Stimulated activated CD4-positive, alpha-beta T cell treated with anti-CD3 and anti-CD28 coated beads, Interleukin-2, amount 100 ng/mL, for 48 hours (primary cell): ENCODE results near the gene ARF3.
A peak's percentile ranks its signal among the peaks of the same experiment; 100 is the strongest.

Experiments used
- DNase-seq, 2 donors: peaks; one replicate each; pipeline ENCODE4 v3.0.0-alpha.2; 2020

Gene ARF3

DNA sequence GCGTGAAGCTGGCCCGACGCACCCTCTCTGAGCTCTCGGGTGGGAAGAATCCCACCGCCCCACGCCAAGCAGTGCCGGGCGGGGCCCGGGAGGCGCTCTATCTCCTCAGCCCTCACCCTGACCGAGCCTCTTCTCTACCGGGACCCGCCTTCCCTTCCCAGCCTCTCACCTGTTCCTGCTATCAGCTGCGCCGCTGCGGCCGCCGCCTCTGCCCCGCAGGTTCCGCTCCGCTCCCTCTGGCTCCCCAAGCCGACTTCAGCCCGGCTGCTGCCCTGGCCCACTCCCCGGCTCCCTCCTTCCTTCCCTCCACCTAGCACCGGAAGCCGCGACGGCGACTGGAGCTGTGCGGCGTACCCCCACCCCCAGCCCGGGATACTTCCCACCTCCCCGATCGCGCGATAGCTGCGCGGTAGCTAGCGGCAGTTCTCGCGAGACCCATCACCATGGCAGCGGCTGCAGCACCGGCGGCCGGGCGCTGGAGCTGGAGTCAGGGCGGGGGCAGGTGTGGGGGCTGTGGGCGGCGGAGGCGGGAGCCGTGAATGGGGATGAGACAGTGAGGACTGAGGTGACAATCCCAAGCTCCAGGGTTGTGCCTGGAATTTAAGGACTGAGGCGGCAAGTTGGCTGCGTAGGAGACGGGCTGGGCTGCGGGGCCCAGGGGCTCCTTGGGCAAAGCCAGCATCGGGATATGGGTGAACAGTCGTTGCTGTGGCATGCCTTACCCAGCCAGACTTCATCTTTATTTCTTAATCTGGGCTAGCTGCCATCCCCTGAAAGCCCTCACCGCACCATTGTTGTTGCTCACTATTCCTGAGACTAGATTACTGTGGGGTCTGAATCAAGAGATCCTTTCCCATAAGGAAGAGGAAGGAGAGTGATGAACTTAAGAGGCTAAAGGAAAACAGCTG is at the start of gene ARF3:
TSS of gene ARF3 (minus strand) at position 347 of the 908 bp plus-strand sequence. CDS start 16,392 bp downstream, outside the sequence.
- DNase-seq: peak; percentile 88 to 92

DNA sequence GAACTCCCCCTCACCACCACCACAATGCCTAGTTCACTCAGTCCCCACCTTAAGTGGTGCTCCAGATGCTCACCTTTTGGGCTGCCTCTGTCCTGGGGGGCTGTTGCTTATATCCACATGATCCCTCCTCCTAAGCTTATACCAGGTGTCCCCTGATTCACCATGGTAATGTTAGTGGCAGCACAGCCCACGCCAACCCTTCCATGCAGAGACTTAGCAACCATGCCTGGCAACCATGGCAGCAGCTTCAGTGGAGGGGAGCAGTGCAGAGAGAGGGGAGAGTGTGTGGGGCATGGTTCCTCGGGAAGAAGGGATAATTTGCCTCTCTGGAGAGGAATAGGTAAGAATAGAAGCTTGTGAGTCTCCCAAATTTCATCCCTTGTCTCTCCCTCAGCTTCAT is 43.1 kb upstream of the ARF3 start:
- DNase-seq: no peak

DNA sequence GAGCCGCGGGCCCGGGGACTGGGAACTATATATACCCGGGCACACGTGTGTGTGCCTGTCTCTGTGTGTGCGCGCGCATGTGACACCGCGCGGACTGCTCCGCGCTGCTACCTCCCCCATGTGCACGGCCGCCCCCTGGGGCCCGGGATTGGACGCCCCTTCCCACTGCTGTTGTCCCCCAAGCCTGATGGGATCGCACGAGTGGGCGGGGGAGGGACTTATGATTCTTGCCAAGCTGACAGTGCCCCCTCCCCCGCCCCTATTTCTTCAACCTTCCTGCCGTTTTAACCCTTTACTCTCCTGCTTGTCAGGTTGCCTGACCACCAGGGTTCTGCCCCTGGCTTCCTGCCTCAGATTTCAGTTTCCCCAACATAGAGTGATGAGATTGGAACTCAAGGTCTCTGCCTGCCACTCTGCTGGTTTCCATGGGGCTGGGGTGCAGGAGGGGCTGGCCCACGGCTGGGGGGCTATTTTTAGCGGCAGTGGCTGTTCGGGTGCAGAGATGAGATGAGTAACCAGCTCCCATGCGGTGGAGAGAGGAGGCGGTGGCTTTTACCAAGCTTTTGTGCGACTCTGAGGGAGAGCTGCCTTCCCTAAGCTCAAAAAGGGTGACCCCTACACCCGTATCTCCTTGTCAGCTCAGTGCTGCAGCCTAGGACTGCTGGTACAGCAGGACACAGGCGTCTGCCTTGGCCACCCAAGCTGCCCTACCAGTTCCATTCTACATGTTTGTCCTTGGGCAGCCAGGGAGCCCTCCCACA is 42.3 kb upstream of the ARF3 start, which contains the start of gene DDN:
TSS of gene DDN (minus strand) at position 5 of the 761 bp plus-strand sequence. CDS start 88 bp downstream, outside the sequence.
- peak in 1 of 2 donors; percentile 17 for DNase-seq

DNA sequence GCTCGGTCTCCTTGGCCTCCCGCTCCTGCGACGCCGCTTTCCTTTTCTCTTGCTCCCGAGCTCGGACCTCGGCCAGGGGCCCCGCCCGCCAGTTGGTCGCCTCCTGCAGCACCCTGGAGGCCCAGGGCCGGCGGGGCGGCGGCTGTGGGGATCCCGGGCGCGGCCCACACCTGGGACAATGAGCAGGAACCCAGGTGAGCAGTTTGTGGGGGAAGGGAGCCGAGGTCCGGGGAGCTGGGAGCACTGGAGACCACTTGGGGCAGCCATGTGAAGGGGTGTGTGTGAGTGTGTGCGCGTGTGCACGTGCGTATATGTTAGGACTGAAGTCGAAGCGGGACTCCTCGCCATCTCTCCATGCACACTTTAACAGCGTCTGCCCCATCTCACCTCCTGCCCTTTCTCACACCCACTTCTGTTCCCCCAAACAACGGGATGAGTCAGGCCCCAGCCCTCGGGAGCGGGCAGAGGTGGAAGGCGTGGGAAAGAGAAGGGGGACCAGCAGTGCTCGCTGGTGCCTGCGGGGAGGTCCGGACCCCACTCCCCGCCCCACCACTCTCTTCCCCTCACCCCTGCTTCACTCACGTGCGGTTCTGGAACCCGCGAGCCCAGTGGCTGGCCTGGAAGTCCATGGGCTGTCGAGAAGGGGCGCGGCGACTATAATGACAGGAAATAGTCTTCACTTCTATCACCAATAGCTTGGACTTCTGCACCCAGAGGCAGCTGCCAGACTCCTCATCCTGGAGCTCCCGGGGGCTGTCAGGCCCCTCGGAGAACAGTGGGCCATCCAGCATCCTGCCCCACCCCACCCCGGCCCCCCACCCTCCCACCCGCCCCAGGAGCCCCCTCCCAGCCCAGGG is 41.4 kb upstream of the ARF3 start:
- DNase-seq: no peak

DNA sequence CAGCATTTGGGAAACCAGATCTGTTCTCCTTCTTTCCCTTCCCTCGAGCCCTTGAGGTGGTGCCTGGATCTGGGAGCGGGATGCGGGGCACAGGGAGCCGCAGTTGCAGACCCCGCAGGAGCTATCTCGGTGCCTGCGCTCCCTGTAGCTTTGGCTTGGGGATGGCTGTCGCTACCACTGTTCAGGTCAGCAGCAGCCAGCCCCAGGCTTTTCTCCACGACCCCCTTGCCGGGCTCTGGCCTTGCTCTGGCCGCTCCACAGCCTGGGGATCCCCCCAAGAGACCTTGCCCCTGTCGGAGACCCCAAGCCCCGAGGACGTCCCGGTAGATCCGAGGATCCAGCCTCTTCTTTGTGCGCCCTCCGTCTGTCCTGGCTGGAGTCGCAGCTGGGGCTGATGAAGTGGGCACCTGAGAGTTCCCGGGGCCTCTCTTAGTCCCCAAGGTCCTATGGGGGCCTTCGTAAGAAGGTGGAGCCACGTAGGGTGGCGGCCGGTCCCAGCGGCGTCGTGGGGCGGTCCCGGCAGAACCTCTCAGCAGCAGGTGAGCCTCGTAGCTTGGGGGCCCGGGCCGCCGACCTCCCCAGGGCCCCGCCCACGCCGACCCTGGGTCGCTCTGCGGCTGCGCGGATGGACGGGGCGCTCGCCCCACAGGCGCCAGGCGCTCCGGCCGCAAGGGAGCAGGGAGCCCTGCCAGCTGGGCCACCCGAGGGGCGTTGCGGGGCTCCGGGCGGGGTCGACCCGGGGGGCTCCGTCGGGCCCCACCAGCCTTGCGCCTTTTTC is 40.6 kb upstream of the ARF3 start:
- peak in 1 of 2 donors; percentile 19 for DNase-seq

DNA sequence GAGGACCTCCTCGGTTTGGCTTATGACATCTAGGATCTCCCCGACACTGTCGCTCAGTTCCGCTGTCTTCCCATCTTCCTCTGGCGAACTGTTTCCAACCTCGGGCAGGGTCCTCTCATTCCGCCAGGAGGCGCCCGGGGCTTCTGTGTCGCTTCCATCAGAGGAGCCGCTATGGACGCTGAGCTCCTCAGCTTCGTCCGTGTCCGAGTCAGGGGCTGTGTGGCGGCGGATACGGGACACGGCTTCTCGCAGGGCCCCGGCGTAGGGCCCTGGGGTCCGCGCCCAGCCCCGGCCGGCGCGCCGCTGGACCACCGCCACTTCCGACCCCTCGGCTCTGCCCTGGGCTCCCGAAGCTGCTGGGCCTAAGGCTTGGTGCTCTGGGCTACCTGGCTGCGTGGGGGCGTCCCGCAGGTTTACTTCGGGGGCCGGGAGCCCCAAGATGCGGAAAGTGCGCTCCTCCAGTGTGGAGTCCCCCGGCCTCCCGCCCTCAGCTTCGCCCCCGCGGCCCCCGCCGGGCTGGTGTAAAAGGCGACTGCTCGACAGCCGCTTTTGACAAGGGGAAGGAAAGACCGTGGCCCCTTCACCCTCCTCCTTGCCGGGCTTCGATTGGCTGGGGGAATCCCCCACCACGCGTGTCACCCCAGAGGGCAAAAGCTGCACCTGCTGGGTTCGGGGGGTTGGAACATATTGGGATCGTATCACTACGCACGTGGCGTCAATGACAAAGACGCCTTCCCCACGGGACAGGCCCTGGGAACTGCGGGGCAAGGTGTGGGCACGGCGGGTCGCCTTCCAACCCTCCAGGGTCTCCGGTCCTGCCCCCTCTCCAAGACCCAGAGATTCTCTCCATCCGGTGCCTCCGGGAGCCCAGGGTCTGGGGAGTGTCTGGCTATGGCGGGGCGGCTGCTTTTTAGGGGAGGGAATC is 39.8 kb upstream of the ARF3 start:
- peak in 1 of 2 donors; percentile 62 for DNase-seq

DNA sequence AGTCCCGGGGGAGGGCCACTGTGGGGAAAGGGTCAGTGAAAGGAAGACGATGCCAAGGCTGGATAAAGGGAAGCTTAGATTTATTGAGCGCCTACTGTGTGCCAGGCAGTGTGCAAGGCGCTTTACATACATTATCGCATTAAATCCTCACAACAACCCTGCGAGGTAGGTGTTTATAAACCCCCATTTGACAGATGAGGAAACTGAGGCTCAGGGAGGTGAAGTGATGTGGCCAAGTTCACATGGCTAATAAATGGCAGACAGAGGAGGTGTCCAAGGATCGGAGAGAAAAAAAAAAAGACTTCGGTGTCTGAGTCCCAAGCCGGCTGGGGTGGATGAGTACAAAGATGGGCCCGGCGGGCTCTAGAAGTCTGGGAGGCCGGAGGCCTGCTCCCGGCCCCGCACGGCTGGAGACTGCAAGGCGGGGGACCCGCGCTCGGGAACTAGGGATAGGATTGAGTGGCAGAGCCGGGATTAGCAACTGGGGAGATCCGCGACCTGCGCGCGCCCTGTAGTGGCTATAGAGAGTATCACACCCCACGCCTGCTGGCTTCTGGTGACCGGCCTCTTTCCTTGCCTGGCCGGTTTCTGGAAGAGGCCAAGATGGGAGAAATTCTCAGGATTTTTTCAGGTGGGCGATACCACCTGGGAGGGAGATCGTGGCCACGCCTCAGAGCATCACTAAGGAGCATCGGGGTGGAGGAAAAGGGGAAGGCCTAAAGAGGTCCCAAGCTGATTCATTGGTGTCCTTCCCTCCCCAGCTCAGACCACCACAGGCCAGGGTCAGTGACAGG is 38.0 kb upstream of the ARF3 start:
- DNase-seq: peak in 1 of 2 donors; percentile 51

DNA sequence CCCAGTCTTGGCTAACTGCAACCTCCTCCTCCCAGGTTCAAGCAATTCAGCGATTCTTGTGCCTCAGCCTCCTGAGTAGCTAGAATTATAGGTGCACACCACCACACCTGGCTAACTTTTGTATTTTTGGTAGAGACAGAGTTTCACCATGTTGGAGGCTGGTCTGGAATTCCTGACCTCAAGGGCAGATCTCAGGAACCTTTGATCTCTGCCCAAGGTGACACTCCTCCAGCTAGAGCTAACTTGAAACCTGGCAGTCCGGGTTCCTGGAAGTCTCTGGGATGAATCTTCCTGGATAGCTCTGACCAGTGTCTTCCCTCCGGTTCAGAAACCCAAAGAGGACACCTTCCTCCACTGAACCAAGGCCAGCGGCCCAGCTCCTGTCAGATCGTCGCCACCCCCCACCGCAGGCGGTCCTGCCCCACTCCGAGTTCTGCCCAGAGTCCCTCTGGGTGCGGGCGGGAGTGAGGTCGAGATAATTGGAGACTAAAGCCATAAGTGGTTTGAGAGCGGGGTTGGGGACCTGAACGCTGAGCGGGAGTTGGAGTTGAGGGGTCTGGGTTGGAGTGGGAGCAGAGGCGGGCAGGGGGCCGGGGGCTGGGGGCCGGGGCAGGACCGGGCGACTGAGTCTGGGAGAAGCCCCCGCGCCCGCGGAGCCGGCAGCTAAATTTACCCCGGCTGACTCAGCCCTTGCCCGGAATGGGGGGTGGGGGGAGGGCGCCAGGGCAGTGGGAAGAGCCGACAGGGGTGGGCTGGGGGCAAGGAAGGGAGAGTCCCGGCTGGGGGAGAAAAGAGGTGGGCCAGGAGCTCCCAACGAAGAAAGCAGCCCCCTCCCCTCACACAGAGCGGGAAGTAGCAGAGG is 37.2 kb upstream of the ARF3 start:
- no peak for DNase-seq

DNA sequence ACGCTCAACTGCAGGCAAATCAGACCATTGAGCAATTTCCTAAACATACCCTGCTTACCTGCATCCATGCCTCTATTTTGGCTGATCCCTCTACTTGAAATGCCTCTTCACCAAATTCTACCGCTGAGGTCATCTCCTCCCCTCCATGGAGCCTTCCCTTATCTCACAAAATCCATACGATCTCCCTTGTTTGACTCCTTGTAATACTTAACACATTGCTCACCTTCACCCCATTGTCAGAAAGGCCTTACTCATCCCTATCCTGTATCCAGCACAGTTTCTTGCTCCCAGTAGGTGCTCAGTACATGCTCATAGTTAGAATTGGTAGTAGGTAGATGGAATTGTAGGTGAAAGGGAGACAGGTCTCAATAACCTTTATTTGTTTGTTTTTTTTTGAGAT is 36.5 kb upstream of the ARF3 start:
- no peak for DNase-seq

DNA sequence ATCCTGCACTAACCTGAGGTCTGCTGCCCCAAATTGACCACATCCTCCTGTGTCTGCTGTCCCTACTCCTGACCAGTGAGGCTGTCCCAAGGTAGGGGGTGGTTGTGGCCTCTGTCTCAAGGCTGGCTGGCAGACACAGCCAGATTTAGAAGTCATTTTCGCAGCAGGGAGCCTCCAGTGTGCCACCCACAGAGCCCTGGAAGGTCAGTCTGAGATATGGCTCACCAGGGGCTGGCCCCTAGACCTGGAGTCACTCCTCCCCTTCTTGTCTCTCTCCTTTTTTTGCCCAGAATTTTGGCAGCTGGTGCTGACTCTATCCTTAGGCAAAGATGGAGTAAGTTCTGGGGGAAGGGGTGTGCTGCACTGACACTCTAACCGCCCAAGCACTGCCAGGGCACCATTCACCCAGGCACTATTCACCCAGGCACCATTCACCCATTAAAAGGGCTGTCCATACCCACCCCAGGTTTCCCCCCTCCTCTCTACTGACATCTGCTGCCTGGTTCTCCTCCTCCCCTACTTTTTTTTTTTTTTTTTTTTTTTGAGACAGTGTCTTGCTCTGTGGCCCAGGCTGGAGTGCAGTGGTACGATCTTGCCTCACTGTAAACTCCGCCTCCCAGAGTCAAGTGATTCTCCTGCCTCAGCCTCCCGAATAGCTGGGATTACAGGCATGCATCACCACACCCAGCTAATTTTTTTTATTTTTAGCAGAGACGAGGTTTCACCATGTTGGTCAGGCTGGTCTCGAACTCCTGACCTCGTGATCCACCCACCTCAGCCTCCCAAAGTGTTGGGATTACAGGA is 34.2 kb upstream of the ARF3 start:
- DNase-seq: no peak

DNA sequence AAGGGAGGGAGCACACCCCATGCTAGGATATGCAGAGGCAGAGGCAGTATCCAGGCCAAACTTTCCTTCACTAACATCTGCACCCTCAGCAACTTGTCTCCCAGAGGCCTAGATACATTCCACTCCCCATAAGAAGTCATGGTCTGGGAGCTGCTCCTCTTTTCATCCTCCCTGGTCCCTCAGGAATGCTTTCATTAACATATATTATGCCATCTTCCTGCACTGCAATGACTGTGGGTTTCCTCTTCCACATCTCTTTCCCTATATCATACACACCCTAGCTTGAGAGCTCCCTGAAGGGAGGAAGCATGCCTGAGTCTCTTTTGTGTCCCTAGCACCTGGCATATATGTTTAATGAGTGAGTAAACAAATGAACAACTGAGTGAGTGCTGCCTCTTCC is 33.3 kb upstream of the ARF3 start:
- DNase-seq: no peak

DNA sequence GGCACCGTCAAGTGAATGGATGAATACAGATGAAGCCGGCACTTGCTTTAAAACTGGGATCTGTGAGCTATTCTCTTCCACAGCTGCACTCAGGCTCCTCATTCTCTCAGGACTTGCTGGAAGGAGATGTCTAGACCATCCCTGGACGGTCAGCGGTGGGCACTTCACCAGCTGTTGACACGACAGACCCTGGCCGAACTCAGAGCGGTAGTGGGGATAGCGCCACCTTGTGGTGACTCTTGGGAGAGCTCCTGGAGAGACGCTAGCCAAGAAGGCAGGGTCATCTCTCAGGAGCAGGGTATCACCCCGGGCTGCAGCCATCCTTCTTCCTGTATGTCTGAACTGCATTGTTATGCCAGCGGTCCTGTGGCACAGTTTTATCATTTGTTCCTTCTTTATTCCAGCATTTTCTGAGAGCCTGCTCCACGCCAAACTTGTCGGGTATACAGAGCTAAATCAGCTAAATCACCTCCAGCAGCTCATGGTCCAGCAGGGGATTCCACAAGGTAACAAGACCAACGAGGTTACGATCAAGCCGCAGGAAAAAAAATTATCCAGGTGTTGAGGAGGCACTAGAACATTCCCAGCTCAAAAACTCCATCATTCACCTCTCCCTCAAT is 30.9 kb upstream of the ARF3 start:
- DNase-seq: peak; percentile 82 to 86

DNA sequence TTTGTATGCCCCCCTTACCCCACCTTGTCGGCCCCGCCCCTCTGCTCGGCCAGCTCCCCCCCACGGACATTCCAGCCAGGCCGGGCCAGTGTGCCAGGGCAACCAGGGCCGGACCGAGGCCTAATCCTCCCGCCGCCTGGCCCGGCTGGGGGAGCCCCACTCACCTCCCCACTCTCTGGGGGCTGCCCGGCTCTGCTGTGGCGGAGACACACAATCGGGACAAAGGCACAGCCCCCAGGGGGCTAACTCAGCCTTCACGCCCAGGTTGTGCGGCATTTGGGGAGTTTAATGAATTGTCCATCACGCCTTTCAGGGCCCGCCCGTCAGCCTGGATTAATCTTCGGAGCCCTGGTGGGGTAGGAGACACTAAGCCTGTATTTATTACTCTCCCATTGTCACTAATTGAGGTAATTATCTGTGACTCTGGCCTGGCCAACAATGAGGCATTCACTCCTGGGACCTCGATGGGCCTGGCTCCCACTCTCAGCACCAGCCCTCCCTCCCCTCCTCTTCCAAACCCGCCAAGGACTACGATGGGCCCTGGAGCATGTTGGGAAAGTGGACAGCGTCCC is 29.5 kb upstream of the ARF3 start:
- no peak for DNase-seq

DNA sequence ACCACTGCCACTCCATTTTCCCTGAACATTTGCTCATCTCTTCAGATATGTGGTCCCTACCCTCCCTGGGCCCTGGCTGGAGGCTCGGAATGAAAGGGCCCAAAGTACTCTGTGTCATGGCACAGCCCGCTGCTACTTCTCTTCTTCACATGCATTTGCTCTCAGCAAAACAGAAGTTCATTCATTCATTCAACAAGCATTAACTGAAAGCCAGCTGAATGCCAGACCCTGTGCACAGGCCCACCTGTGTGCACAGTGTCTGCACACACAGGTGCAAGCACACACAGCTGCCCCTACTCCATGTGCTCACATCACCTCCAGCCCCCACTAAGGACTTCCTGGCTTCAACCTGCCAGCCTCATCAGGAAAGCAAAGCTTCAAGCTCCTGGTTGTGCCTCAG is 28.6 kb upstream of the ARF3 start:
- DNase-seq: no peak

DNA sequence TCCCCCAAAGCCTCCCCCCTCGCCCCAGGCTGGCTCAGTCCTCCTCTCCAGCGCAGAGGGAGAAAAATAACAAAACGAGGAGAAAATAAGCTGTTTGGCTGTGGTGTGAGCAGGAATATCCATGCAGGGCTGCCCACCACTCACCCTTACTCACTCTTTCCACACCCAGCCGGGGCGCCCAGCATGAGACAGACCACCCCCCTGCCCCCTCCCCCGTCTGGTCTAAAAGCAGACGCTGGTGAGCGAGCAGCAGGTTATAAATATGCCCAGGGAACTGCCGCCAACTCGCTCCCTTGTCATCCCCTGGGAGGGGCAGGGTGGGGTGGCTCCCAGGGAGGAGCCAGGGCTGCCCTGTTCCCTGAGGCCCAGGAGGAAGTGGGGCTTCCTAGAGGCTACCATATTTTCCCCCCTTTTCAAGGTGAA is 28.2 kb upstream of the ARF3 start:
- no peak for DNase-seq

DNA sequence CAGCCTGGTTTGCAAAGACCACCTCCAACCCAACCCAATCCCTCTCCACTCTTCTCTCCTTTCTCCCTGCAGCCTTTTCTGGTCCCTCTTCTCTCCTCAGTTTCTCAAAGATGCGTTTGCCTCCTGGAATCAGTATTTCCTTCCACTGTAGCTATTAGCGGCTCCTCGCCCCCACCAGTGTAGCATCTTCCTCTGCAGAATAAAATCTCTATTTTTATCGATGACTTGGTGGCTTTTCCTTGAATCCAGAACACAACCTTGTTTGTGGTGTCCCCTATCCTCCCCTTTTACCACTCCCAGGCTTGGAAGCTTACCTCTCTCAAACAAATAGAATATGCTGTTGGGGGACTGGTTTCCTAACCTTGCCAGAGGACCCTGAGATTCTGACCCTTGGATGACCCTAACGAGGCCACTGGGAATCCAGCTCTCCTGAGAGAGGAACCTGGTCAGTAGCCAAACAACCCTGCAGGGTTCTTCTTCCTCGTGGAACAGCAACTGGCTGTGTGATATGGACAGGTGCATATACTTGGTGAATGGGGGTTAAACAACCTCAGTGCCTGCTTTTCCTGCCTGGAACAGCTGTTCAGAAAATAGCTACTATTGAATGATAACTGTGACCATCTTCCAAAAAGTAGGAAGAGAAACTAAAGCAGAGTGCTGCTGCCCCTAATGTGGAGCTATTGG is 25.3 kb upstream of the ARF3 start:
- DNase-seq: no peak

DNA sequence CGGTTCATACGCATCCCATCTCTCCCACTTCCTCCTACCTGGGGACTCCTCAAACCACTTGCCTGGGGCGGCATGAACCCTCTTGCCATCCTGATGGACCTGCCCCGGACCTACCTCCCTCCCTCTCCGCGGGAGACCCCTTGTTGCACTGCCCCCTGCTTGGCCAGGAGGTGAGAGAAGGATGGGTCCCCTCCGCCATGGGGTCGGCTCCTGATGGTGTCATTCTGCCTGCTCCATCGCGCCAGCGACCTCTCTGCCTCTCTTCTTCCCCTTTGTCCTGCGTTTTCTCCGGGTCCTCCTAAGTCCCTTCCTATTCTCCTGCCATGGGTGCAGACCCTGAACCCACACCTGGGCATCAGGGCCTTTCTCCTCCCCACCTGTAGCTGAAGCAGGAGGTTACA is 24.5 kb upstream of the ARF3 start:
- no peak for DNase-seq
